CD4-positive, alpha-beta T cell treated with Interleukin-12 subunit alpha and Interleukin-12 subunit beta, for 1 hour (primary cell): ENCODE measurements around the gene GPR176.
"Not testable (repeated sequence)": the region's sequence is repeated elsewhere in the genome, so short reads cannot be mapped to it uniquely, and the experiment has no call there.

Experiments used
- DNase-seq: peaks from one replicate; pipeline ENCODE4 v3.0.0-alpha.2; 2020

The GPR176 gene

GRCh38 chr15:39854161-39854560, 65.9 kb downstream of the GPR176 start:
- no peak for DNase-seq

- DNase-seq: no peak
These were observed 67.8 kb downstream of the GPR176 start for GRCh38 chr15:39852250-39852649.

- no peak for DNase-seq
These were observed 68.5 kb downstream of the GPR176 start for GRCh38 chr15:39851500-39852092.

GRCh38 chr15:39850436-39850835, 69.6 kb downstream of the GPR176 start:
- DNase-seq: no peak

- DNase-seq: no peak
These were observed 74.0 kb downstream of the GPR176 start for GRCh38 chr15:39846108-39846507.

GRCh38 chr15:39845582-39845981, 74.5 kb downstream of the GPR176 start:
- DNase-seq: no peak

GRCh38 chr15:39843565-39843964, 76.5 kb downstream of the GPR176 start:
- no peak for DNase-seq

GRCh38 chr15:39837454-39837853, 82.6 kb downstream of the GPR176 start:
- no peak for DNase-seq

GRCh38 chr15:39835550-39835949, 84.5 kb downstream of the GPR176 start:
- no peak for DNase-seq

- DNase-seq: no peak
These were observed 85.8 kb downstream of the GPR176 start for GRCh38 chr15:39834256-39834655.

- no peak for DNase-seq
These were observed 86.5 kb downstream of the GPR176 start for GRCh38 chr15:39833515-39833981.

- DNase-seq: no peak
These were observed 89.9 kb downstream of the GPR176 start for GRCh38 chr15:39830166-39830565.

GRCh38 chr15:39828374-39828931, 91.6 kb downstream of the GPR176 start:
- no peak for DNase-seq

GRCh38 chr15:39826975-39827374, 93.1 kb downstream of the GPR176 start:
- DNase-seq: no peak

GRCh38 chr15:39823634-39824033, 96.4 kb downstream of the GPR176 start:
- DNase-seq: no peak

GRCh38 chr15:39820050-39820602, 99.9 kb downstream of the GPR176 start:
- no peak for DNase-seq

- no peak for DNase-seq
These were observed 100.5 kb downstream of the GPR176 start for GRCh38 chr15:39819533-39819932.

- no peak for DNase-seq
These were observed 102.2 kb downstream of the GPR176 start for GRCh38 chr15:39817892-39818291.

GRCh38 chr15:39814489-39814888, 105.6 kb downstream of the GPR176 start:
- no peak for DNase-seq

- not testable (repeated sequence) for DNase-seq
These were observed 107.4 kb downstream of the GPR176 start for GRCh38 chr15:39812651-39813050.

GRCh38 chr15:39808909-39809308, 111.2 kb downstream of the GPR176 start:
- DNase-seq: no peak

GRCh38 chr15:39807791-39808190, 112.3 kb downstream of the GPR176 start:
- no peak for DNase-seq

GRCh38 chr15:39804026-39804425, 116.0 kb downstream of the GPR176 start:
- no peak for DNase-seq

- DNase-seq: no peak
These were observed 117.0 kb downstream of the GPR176 start for GRCh38 chr15:39803016-39803415.
